B cell (primary cell): ENCODE data around the gene ENPP7. TPM values are rescaled to one million over a fixed set of nuclear protein-coding genes. Genes with fewer than 3 reads are reported as not detected.

Experiments used
- ATAC-seq: fragments of 200-7000 bp; cut with Tn5 transposase; one replicate; pipeline ENCODE4 v1.10.0; 2021; ENCODE audit warnings: low read depth, mild to moderate bottlenecking, moderate number of reproducible peaks, moderate library complexity
- CTCF ChIA-PET: fragments of 350-600 bp; sonication (Branson Sonifier 250); formaldehyde crosslinking; loops from one replicate; lab custom pipeline; 2021; ENCODE audit warnings: antibody characterized with exemption, inconsistent platforms; lab: Charles Lee
- POLR2A ChIA-PET: fragments of 350-600 bp; sonication (Branson Sonifier 250); formaldehyde crosslinking; loops from one replicate; lab custom pipeline; 2021; ENCODE audit warnings: antibody characterized with exemption; lab: Charles Lee
- DNase-seq: peaks from one replicate; pipeline ENCODE4 v3.0.0; 2013
- H2AFZ ChIP-seq: 2 replicates; pipeline ENCODE4 v1.6.1; 2012; ENCODE audit warnings: mild to moderate bottlenecking, low read depth, low read length; ENCODE audit not compliant: insufficient read depth, poor library complexity, severe bottlenecking
- H3K27ac ChIP-seq, 2 donors: 1 replicate in 1 of 2; 2 replicates in 1 of 2; pipeline ENCODE4 v1.5.1; 2012 to 2013; ENCODE audit warnings: low read length in 2 of 2, mild to moderate bottlenecking in 2 of 2, moderate library complexity in 1 of 2
- H3K27me3 ChIP-seq, 4 experiments: fragments of 200-600 bp in 1 of 4; sonication (generic) in 1 of 4; replicated peaks in 1 of 4; 1 replicate in 2 of 4; 2 replicates in 2 of 4; pipeline versions ENCODE4 v1.6.1 to v1.7.0; 2013 to 2016; ENCODE audit warnings: low read length in 3 of 4, mild to moderate bottlenecking in 2 of 4, mixed read lengths in 1 of 4, moderate library complexity in 1 of 4; ENCODE audit not compliant: insufficient read depth in 4 of 4, control insufficient read depth in 3 of 4; ENCODE audit errors: control extremely low read depth in 1 of 4
- H3K36me3 ChIP-seq, 2 experiments: replicated peaks in 1 of 2; 1 replicate in 1 of 2; 2 replicates in 1 of 2; pipeline versions ENCODE4 v1.6.1 to v1.7.1; 2013; ENCODE audit warnings: low read length in 1 of 2; ENCODE audit not compliant: insufficient read depth in 2 of 2, control insufficient read depth in 1 of 2; ENCODE audit errors: control extremely low read depth in 1 of 2, extremely low read depth in 1 of 2
- H3K4me1 ChIP-seq, 2 donors: fragments of 200-600 bp in 1 of 2; sonication (generic) in 1 of 2; 1 replicate in 1 of 2; 2 replicates in 1 of 2; pipeline versions ENCODE4 v1.5.1 to v1.6.1; 2013 to 2017; ENCODE audit warnings: low read length in 2 of 2; ENCODE audit not compliant: control insufficient read depth in 2 of 2, insufficient read depth in 2 of 2
- H3K4me2 ChIP-seq: replicated peaks from 2 replicates; pipeline ENCODE3; 2012; ENCODE audit warnings: mild to moderate bottlenecking, low read depth, low read length; ENCODE audit not compliant: poor library complexity, severe bottlenecking
- H3K4me3 ChIP-seq, 5 experiments: fragments of 200-600 bp in 1 of 5; sonication (generic) in 1 of 5; 1 replicate in 3 of 5; 2 replicates in 2 of 5; pipeline versions ENCODE4 v1.5.1 to v1.7.0; 2011 to 2016; ENCODE audit warnings: low read length in 4 of 5, mild to moderate bottlenecking in 4 of 5, low read depth in 2 of 5, control low read depth in 1 of 5, moderate library complexity in 1 of 5; ENCODE audit not compliant: insufficient read depth in 1 of 5; ENCODE audit errors: control extremely low read depth in 1 of 5, extremely low read depth in 1 of 5
- H3K79me2 ChIP-seq: fragments of 200-600 bp; sonication (generic); one replicate; pipeline ENCODE4 v1.6.0; 2016; ENCODE audit warnings: low read length; ENCODE audit not compliant: control insufficient read depth, insufficient read depth
- H3K9ac ChIP-seq: fragments of 200-600 bp; sonication (generic); 2 replicates; pipeline ENCODE4 v1.6.1; 2017; ENCODE audit warnings: mild to moderate bottlenecking, low read length, moderate library complexity
- H3K9me3 ChIP-seq, 3 donors: one replicate each; pipeline versions ENCODE4 v1.6.1 to v1.7.1; 2013; ENCODE audit warnings: low read length in 2 of 3; ENCODE audit not compliant: control insufficient read depth in 2 of 3, insufficient read depth in 1 of 3; ENCODE audit errors: control extremely low read depth in 1 of 3
- H4K20me1 ChIP-seq: 2 replicates; pipeline ENCODE4 v1.6.0; 2012; ENCODE audit warnings: mild to moderate bottlenecking, low read length; ENCODE audit not compliant: insufficient read depth, control insufficient read depth, poor library complexity, severe bottlenecking
- H3K27ac Mint-ChIP-seq: one replicate; pipeline ENCODE4 v1.8.0; 2021; ENCODE audit warnings: mixed read lengths
- H3K27me3 Mint-ChIP-seq: one replicate; pipeline ENCODE4 v1.8.0; 2021; ENCODE audit warnings: mixed read lengths
- H3K4me1 Mint-ChIP-seq: one replicate; pipeline ENCODE4 v1.8.0; 2021; ENCODE audit warnings: mixed read lengths
- H3K4me3 Mint-ChIP-seq: one replicate; pipeline ENCODE4 v1.8.0; 2021; ENCODE audit warnings: mixed read lengths
- H3K9me3 Mint-ChIP-seq: one replicate; pipeline ENCODE4 v1.8.0; 2022; ENCODE audit warnings: mixed read lengths; ENCODE audit not compliant: insufficient read depth
- EZH2 ChIP-seq: IDR thresholded peaks from 2 replicates; pipeline ENCODE4 v1.6.1; 2012; ENCODE audit warnings: borderline replicate concordance, low read depth, mild to moderate bottlenecking, moderate library complexity, low read length; ENCODE audit not compliant: insufficient read depth, poor library complexity, severe bottlenecking
- WGBS: methylation state at CpG from one replicate; pipeline ENCODE4 v1.1.5; 2013; ENCODE audit warnings: missing lambda C conversion rate; ENCODE audit not compliant: insufficient coverage; 5-methylcytosine and 5-hydroxymethylcytosine counted together
- intact Hi-C: fragments of 100-400 bp; cut with micrococcal nuclease; formaldehyde crosslinking; loops from one replicate; pipeline ENCODE4 v1.10.0; 2022
- polyA plus RNA-seq: library from polyadenylated mRNA; depleted of rRNA; stranded (reverse); fragments of >200 nt; gene quantifications from 2 replicates; pipeline ENCODE4 v1.2.3, GENCODE V29; 2012
- total RNA-seq, 2 donors: library from RNA; stranded (reverse); fragments of 120-200 nt in 1 of 2; gene quantifications; 1 replicate in 1 of 2; 2 replicates in 1 of 2; pipeline versions ENCODE4 v1.2.3 to v1.2.4, GENCODE V29; 2013 to 2022
- TF ChIP-seq, protein P1 (sequence below): fragments of 200-600 bp; IDR thresholded peaks from one replicate; pipeline ENCODE4 v1.8.0; 2022; ENCODE audit warnings: antibody characterized with exemption, mild to moderate bottlenecking

Gene ENPP7
- total and polyA plus RNA-seq, 2 donors (not counting 1 experiment from before 2014, with no cell fraction given): 0.40 to 6.7 TPM

DNA sequence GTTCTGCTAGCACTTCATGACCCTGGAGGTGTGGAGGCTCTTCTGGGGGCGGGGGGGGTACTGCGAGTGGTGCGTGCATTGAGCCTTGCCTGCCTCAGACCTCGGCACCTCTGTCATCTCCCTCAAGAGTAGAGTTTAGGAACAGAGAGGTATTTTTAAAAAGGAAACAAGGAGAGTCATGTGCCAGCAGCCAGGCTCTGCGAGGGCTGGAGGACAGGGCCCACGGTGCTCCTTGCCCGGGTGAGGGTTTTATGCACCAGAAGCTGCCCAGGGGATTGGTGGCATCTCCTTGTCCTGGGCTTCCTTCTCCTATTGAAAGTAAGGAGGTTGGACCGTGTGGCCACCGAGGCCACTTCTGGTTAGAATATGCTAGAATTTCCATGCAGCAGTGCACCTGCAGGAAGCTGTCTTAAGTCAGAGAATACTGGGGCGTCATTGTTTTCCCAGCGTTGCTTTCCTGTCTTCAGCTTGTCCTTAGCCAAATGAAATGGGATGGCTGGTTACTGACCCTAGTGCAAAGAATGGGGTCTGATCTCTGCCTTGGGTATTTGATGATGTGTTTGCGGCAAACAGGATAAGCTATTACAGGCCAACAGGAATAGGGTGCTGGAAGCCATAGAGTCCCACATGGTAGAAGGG is 50.4 kb downstream of the ENPP7 start:
- Histone ChIP-seq H3K27me3 (peaks cover 0 to 72% (median 40%) of the 10 kb centered on the region in 4 experiments), H2AFZ (no peak overlapping the region), H3K9me3 (peaks cover 0 to 17% (median 0%) of the 10 kb centered on the region in 3 donors), H3K79me2 (no peaks in the 10 kb centered on the region), H3K36me3 (no peaks in the 10 kb centered on the region), H3K9ac (no peak overlapping the region), H3K27ac (no peak overlapping the region), H4K20me1 (no peaks in the 10 kb centered on the region), H3K4me3 (no peak overlapping the region), H3K4me2 (no peak overlapping the region), H3K4me1 (peaks cover 27 to 40% of the 10 kb centered on the region in 2 donors)
- intact Hi-C loops: no loop called here
- ChIA-PET POLR2A (interaction anchor here (0.5 to 1.0 kb wide), 3 partner anchors 36 to 216 kb away, joined by 3 read pairs; no protein-coding TSS in a partner anchor), CTCF (interaction anchor here (1.0 to 8.2 kb wide), 3 partner anchors 9 to 78 kb away, joined by 3 to 30 read pairs (median 3); no protein-coding TSS in a partner anchor)
- ATAC-seq (no peak), DNase-seq (no peak)
- H3K27ac Mint-ChIP-seq: no peak overlapping the region
- H3K9me3 Mint-ChIP-seq: no peaks in the 10 kb centered on the region
- no peak overlapping the region for H3K4me3 Mint-ChIP-seq
- H3K27me3 Mint-ChIP-seq: peaks cover 64% of the 10 kb centered on the region
- TF ChIP-seq, protein P1, sequence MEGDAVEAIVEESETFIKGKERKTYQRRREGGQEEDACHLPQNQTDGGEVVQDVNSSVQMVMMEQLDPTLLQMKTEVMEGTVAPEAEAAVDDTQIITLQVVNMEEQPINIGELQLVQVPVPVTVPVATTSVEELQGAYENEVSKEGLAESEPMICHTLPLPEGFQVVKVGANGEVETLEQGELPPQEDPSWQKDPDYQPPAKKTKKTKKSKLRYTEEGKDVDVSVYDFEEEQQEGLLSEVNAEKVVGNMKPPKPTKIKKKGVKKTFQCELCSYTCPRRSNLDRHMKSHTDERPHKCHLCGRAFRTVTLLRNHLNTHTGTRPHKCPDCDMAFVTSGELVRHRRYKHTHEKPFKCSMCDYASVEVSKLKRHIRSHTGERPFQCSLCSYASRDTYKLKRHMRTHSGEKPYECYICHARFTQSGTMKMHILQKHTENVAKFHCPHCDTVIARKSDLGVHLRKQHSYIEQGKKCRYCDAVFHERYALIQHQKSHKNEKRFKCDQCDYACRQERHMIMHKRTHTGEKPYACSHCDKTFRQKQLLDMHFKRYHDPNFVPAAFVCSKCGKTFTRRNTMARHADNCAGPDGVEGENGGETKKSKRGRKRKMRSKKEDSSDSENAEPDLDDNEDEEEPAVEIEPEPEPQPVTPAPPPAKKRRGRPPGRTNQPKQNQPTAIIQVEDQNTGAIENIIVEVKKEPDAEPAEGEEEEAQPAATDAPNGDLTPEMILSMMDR: no peak
- no peak for TF ChIP-seq EZH2
- H3K4me1 Mint-ChIP-seq: peaks cover 24% of the 10 kb centered on the region
- 16% methylated on average over 12 of the region's 12 CpGs for WGBS
